Measurements from ENCODE around the gene UFM1.

- TF ChIP-seq EZH2 (IDR thresholded peaks at IDR 0.05) (no peak), POLR2AphosphoS5 (IDR thresholded peaks at IDR 0.05; ENCODE audit: borderline replicate concordance, low read depth, low read length) (no peak)
Measured at GRCh38 chr13:38369058-38369457, 19.4 kb downstream of the UFM1 start.
